K562 (cell line): ENCODE data around the gene ZDHHC5. TPM values are rescaled to one million over a fixed set of nuclear protein-coding genes. Genes with fewer than 3 reads are reported as not detected.

Experiments
- AFF1 ChIP-seq, 2 experiments: fragments of 450-650 bp; IDR thresholded peaks; 2 replicates each; pipeline ENCODE4 v1.6.1; 2018; ENCODE audit warnings: mild to moderate bottlenecking in 2 of 2, low read depth in 1 of 2; ENCODE audit not compliant: partially characterized antibody in 2 of 2
- BCOR ChIP-seq: fragments of 450-650 bp; IDR thresholded peaks from 2 replicates; pipeline ENCODE4 v1.6.1; 2016
- BHLHE40 ChIP-seq: IDR thresholded peaks from 2 replicates; pipeline ENCODE4 v1.6.1; 2011; ENCODE audit warnings: low read length, improper control_type of control experiment
- HCFC1 ChIP-seq: IDR thresholded peaks from 2 replicates; pipeline ENCODE4 v1.6.1; 2012; ENCODE audit warnings: low read depth, low read length, improper control_type of control experiment
- HDAC2 ChIP-seq: fragments of 450-650 bp; IDR thresholded peaks from 2 replicates; pipeline ENCODE4 v1.6.1; 2016; ENCODE audit warnings: mild to moderate bottlenecking
- ID3 ChIP-seq, 2 experiments: fragments of 250-450 bp in 1 of 2; fragments of 450-650 bp in 1 of 2; sonication (Bioruptor Pico) in 1 of 2; IDR thresholded peaks; 2 replicates each; pipeline versions ENCODE4 v1.6.1 to v1.8.0; 2016 to 2021; ENCODE audit warnings: mild to moderate bottlenecking in 2 of 2, moderate library complexity in 2 of 2, missing compliant biosample characterization in 1 of 2, missing genetic modification characterization in 1 of 2
- KAT8 ChIP-seq: fragments of 450-650 bp; IDR thresholded peaks from 2 replicates; pipeline ENCODE4 v1.6.1; 2016; ENCODE audit warnings: low read depth, mild to moderate bottlenecking
- KDM1A ChIP-seq, 2 experiments: fragments of 450-650 bp; IDR thresholded peaks; 2 replicates each; pipeline ENCODE4 v1.6.1; 2016; ENCODE audit warnings: mild to moderate bottlenecking in 2 of 2
- MTF1 ChIP-seq: fragments of 250-450 bp; sonication (Bioruptor Pico); IDR thresholded peaks from 2 replicates; pipeline ENCODE4 v1.9.0; 2021; ENCODE audit warnings: moderate library complexity, mild to moderate bottlenecking, inconsistent platforms, borderline replicate concordance
- NBN ChIP-seq: fragments of 450-650 bp; IDR thresholded peaks from 2 replicates; pipeline ENCODE4 v1.6.1; 2016; ENCODE audit warnings: low read depth, mild to moderate bottlenecking
- POLR2A ChIP-seq: fragments of 450-650 bp; conservative IDR thresholded peaks from 2 replicates; pipeline ENCODE4 v1.6.1; 2016
- POLR2B ChIP-seq: fragments of 450-650 bp; IDR thresholded peaks from 2 replicates; pipeline ENCODE4 v1.6.1; 2018; ENCODE audit warnings: low read depth; ENCODE audit not compliant: partially characterized antibody
- RBM39 ChIP-seq: fragments of 200-400 bp; formaldehyde crosslinking; optimal IDR thresholded peaks from 2 replicates; pipeline ENCODE3; 2018; ENCODE audit warnings: low read depth, low read length
- RNF219 ChIP-seq: fragments of 250-450 bp; sonication (Bioruptor Pico); IDR thresholded peaks from 2 replicates; pipeline ENCODE4 v1.5.0; 2022; ENCODE audit warnings: mild to moderate bottlenecking
- SMARCA4 ChIP-seq: fragments of 450-650 bp; IDR thresholded peaks from 2 replicates; pipeline ENCODE4 v1.6.1; 2016
- SMARCA5 ChIP-seq: fragments of 450-650 bp; IDR thresholded peaks from 2 replicates; pipeline ENCODE4 v1.6.1; 2016
- ZNF146 ChIP-seq: IDR thresholded peaks from one replicate; pipeline ENCODE4 v1.6.1; 2018; ENCODE audit warnings: missing compliant biosample characterization; ENCODE audit not compliant: unreplicated experiment
- ZNF398 ChIP-seq: fragments of 250-450 bp; sonication (Bioruptor Pico); IDR thresholded peaks from 2 replicates; pipeline ENCODE4 v1.8.0; 2021; ENCODE audit warnings: moderate library complexity, mild to moderate bottlenecking, inconsistent platforms
- polyA plus RNA-seq, 8 experiments: library from polyadenylated mRNA; depleted of rRNA in 4 of 8; stranded (reverse) in 5 of 8; unstranded in 3 of 8; fragments of >200 nt; fragmentation: Nextera tagmentation in 2 of 8; fragmentation: Illumina TruSeq in 1 of 8; extraction: Ambion mirVana in 2 of 8; extraction: Trizol in 1 of 8; gene quantifications; 2 replicates each; pipeline versions ENCODE4 v1.2.1 to v1.2.3, GENCODE V29; 2011 to 2014; ENCODE audit warnings: inconsistent platforms in 1 of 8, missing spikeins in 1 of 8
- total RNA-seq, 7 experiments: library from RNA; depleted of rRNA in 6 of 7; stranded (reverse); fragments of >200 nt in 6 of 7; fragmentation: Illumina TruSeq in 2 of 7; extraction: Trizol in 2 of 7; gene quantifications; 2 replicates each; pipeline versions ENCODE4 v1.2.1 to v1.2.3, GENCODE V29; 2011 to 2021; ENCODE audit warnings: low replicate concordance in 1 of 7

The ZDHHC5 gene
- total and polyA plus RNA-seq, 9 of the 15 experiments (the other 6 are each of a cell fraction or from before 2014, with no cell fraction given) = 3.8 to 64.2 (median 35.9) TPM

DNA sequence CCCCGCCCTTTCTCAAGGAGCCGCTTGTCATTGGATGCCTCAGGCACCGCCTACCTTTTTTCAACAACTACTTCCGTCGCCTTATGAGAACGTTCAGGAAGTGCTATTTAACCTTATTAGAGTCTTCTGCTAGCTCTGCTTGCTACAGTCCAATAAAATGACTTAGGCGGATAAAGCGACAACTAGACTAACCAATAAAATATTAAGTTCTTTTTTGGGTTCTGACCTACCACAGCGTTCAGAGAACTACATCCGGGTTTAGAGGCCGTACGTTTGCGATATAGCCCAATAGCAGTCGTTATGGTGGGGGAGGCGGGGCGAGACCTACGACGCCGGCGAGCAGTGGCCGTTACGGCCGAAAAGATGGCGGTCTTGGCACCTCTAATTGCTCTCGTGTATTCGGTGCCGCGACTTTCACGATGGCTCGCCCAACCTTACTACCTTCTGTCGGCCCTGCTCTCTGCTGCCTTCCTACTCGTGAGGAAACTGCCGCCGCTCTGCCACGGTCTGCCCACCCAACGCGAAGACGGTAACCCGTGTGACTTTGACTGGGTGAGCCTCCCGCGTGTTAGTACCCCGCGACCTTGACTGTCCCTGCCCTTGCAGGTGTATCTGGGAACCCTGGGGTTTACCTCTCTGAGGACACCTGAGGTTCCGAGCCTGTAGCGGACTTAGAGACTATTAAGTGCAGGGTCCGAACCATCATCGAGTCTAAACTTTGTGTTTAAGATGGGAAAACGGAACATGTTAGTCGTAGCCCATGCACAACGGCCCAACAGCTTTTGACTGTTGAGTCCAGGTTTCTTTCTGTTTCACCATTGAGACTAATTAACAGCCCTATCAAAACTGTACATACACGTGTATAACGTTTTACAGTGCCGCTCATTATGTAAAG lies 44.6 kb downstream of the ZDHHC5 start, which contains the start of gene TMX2 (continued):
- TF ChIP-seq ZNF398 (no peak), BCOR (no peak), SMARCA4 (no peak), RNF219 (CRISPR knock-in tag) (no peak), MTF1 (CRISPR knock-in tag) (no peak), POLR2B (peak; percentile 82), KDM1A (IDR thresholded peaks at IDR 0.05) (no peak), KAT8 (no peak), BHLHE40 (peak; percentile 26; the same call in 1 of the 2 replicates), ZNF146 (CRISPR knock-in tag) (no peak), ID3 (CRISPR knock-in tag; IDR thresholded peaks at IDR 0.05) (no peak), ID3 (tag; IDR thresholded peaks at IDR 0.05) (0 out of 2 replicates have a peak, but pooled peaks have one; percentile 33), RBM39 (no peak), POLR2A (peak; percentile 95), HCFC1 (peak; percentile 61; the same call in 1 of the 2 replicates), SMARCA5 (no peak), AFF1 (IDR thresholded peaks at IDR 0.05; ENCODE audit: low read depth in 1 of 2, partially characterized antibody in 2 of 2) (peak in 1 of 2 experiments; percentile 52), NBN (no peak), HDAC2 (peak; percentile 57; the same call in 1 of the 2 replicates)
